WTC11 (cell line): ENCODE data around the gene SHANK1.

Experiments
- NR1H2 ChIP-seq: sonication (generic); formaldehyde crosslinking; IDR thresholded peaks from 2 replicates; pipeline ENCODE4 v1.9.0; 2021; ENCODE audit warnings: mild to moderate bottlenecking, moderate library complexity, missing genetic modification reagents
- TF ChIP-seq, protein P1 (sequence below): fragments of 200-600 bp; IDR thresholded peaks from 2 replicates; pipeline ENCODE4 v1.8.0; 2022; ENCODE audit warnings: antibody characterized with exemption

DNA sequence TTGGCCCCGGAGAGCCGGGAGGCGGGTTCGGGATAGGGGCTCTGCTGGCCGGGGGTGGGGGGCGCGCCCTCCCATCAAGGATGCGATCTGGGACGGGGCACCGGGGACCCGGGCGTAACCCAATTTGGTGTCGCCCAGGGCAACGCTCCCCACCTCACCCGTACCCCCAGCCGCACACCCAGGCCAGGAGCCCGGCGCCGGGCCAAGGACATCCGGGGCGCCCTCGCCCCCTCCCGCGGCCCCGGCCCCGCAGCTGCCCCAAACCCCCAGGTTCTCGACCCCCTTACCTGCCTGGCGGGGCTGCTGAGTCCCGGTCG, 525 bp downstream of the SHANK1 start:
- TF ChIP-seq, protein P1, sequence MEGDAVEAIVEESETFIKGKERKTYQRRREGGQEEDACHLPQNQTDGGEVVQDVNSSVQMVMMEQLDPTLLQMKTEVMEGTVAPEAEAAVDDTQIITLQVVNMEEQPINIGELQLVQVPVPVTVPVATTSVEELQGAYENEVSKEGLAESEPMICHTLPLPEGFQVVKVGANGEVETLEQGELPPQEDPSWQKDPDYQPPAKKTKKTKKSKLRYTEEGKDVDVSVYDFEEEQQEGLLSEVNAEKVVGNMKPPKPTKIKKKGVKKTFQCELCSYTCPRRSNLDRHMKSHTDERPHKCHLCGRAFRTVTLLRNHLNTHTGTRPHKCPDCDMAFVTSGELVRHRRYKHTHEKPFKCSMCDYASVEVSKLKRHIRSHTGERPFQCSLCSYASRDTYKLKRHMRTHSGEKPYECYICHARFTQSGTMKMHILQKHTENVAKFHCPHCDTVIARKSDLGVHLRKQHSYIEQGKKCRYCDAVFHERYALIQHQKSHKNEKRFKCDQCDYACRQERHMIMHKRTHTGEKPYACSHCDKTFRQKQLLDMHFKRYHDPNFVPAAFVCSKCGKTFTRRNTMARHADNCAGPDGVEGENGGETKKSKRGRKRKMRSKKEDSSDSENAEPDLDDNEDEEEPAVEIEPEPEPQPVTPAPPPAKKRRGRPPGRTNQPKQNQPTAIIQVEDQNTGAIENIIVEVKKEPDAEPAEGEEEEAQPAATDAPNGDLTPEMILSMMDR = no peak
- TF ChIP-seq NR1H2 (CRISPR knock-in tag) = no peak
